ENCODE measurements around the gene CFAP410. TPM values are rescaled to one million over a fixed set of nuclear protein-coding genes. Genes with fewer than 3 reads are reported as not detected.

The CFAP410 gene
- total and polyA plus RNA-seq, 2 of the 13 experiments (the other 11 are each of a cell fraction or from before 2014, with no cell fraction given), result 8.0 to 20.1 TPM

DNA sequence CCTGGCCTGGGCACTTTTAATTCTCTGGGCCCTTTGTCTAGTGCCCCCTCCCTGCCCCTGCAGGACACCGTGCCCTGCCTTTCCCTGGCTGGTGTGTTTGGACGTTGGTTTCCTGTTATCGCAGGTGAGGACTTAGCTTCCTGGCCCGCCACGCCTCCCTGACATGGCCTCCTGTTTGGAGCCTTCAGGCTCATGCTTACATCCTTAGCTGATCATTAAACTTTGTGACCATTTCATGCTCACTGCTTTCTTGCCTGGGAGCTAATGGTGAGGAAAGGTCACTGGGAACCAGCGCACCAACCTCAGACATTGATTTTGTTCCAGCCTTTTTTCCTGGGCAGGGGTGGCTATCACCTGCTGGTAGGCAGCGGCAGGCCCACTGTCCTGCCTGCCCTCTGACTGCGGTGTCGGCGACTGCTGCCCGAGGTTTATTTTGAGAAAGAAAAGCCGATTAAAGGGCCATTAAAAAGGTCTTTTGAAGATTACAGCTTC lies 35.7 kb downstream of the CFAP410 start (continued):
- TF ChIP-seq ZNF691 (CRISPR knock-in tag; IDR thresholded peaks at IDR 0.05; ENCODE audit: borderline replicate concordance, low read depth), result no peak; the same call in 1 of the 2 replicates
- TF ChIP-seq THAP11 (CRISPR knock-in tag; IDR thresholded peaks at IDR 0.05), result peak; percentile 44; the same call in 1 of the 2 replicates
- peak; percentile 29 for TF ChIP-seq TEAD3 (CRISPR knock-in tag; optimal IDR thresholded peaks at IDR 0.05; ENCODE audit: borderline replicate concordance)
- no peak for TF ChIP-seq TCF7 (IDR thresholded peaks at IDR 0.05; ENCODE audit: low read depth)
- TF ChIP-seq ZNF891 (CRISPR knock-in tag; IDR thresholded peaks at IDR 0.05), result no peak
- TF ChIP-seq ZNF790 (CRISPR knock-in tag; IDR thresholded peaks at IDR 0.05; ENCODE audit: borderline replicate concordance), result no peak
- TF ChIP-seq, protein P1, sequence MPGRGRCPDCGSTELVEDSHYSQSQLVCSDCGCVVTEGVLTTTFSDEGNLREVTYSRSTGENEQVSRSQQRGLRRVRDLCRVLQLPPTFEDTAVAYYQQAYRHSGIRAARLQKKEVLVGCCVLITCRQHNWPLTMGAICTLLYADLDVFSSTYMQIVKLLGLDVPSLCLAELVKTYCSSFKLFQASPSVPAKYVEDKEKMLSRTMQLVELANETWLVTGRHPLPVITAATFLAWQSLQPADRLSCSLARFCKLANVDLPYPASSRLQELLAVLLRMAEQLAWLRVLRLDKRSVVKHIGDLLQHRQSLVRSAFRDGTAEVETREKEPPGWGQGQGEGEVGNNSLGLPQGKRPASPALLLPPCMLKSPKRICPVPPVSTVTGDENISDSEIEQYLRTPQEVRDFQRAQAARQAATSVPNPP (CRISPR knock-in tag; IDR thresholded peaks at IDR 0.05), result no peak
- TF ChIP-seq ZNF709 (CRISPR knock-in tag; IDR thresholded peaks at IDR 0.05), result no peak
- no peak for TF ChIP-seq BCL3 (CRISPR knock-in tag; IDR thresholded peaks at IDR 0.05)
- TF ChIP-seq ZNF713 (CRISPR knock-in tag; IDR thresholded peaks at IDR 0.05), result no peak
- no peak for TF ChIP-seq SIN3B (IDR thresholded peaks at IDR 0.05; ENCODE audit: low read length)
- no peak for TF ChIP-seq ZNF235 (CRISPR knock-in tag; IDR thresholded peaks at IDR 0.05; ENCODE audit: borderline replicate concordance)
- TF ChIP-seq REL (CRISPR knock-in tag; conservative IDR thresholded peaks at IDR 0.05), result no peak; the same call in 1 of the 2 replicates
- TF ChIP-seq MAZ (IDR thresholded peaks at IDR 0.05; ENCODE audit: borderline replicate concordance, low read depth, low read length), result no peak
- TF ChIP-seq MAZ (CRISPR knock-in tag; IDR thresholded peaks at IDR 0.05; ENCODE audit: low read depth), result no peak
- peak; percentile 47 for TF ChIP-seq XRCC5 (optimal IDR thresholded peaks at IDR 0.05; ENCODE audit: low read length)
- TF ChIP-seq CC2D1A (CRISPR knock-in tag; IDR thresholded peaks at IDR 0.05), result no peak
- no peak for TF ChIP-seq TEF (CRISPR knock-in tag; IDR thresholded peaks at IDR 0.05)
- TF ChIP-seq, protein P2, sequence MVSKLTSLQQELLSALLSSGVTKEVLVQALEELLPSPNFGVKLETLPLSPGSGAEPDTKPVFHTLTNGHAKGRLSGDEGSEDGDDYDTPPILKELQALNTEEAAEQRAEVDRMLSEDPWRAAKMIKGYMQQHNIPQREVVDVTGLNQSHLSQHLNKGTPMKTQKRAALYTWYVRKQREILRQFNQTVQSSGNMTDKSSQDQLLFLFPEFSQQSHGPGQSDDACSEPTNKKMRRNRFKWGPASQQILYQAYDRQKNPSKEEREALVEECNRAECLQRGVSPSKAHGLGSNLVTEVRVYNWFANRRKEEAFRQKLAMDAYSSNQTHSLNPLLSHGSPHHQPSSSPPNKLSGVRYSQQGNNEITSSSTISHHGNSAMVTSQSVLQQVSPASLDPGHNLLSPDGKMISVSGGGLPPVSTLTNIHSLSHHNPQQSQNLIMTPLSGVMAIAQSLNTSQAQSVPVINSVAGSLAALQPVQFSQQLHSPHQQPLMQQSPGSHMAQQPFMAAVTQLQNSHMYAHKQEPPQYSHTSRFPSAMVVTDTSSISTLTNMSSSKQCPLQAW (CRISPR knock-in tag; IDR thresholded peaks at IDR 0.05), result peak; percentile 87
- TF ChIP-seq ZNF674 (CRISPR knock-in tag; IDR thresholded peaks at IDR 0.05; ENCODE audit: low read depth), result no peak
- TF ChIP-seq SMYD3 (CRISPR knock-in tag; IDR thresholded peaks at IDR 0.05), result no peak
- no peak for TF ChIP-seq RBM22 (optimal IDR thresholded peaks at IDR 0.05; ENCODE audit: low read length)
- TF ChIP-seq SP4 (CRISPR knock-in tag; IDR thresholded peaks at IDR 0.05), result 0 out of 2 replicates have a peak, but pooled peaks have one; percentile 33
- TF ChIP-seq KDM1A (CRISPR knock-in tag; IDR thresholded peaks at IDR 0.05), result no peak
- TF ChIP-seq ZBTB20 (CRISPR knock-in tag; IDR thresholded peaks at IDR 0.05; ENCODE audit: borderline replicate concordance, low read depth), result no peak
